H9 (cell line): ENCODE data around the gene ETFRF1. TPM values are rescaled to one million over a fixed set of nuclear protein-coding genes. Genes with fewer than 3 reads are reported as not detected.

Experiments used
- DNase-seq: peaks from one replicate; pipeline ENCODE4 v3.0.0-alpha.2; 2017
- H2AFZ ChIP-seq: one replicate; pipeline ENCODE4 v1.6.1; 2013; ENCODE audit warnings: mild to moderate bottlenecking, low read length, control low read depth, moderate library complexity
- H2AK5ac ChIP-seq: 2 replicates; pipeline ENCODE4 v1.6.1; 2013; ENCODE audit warnings: low read length, control low read depth, mixed read lengths; ENCODE audit not compliant: insufficient read length
- H2BK120ac ChIP-seq: one replicate; pipeline ENCODE4 v1.6.1; 2013; ENCODE audit warnings: low read depth, mild to moderate bottlenecking, low read length, control low read depth, inconsistent platforms; ENCODE audit not compliant: poor library complexity, severe bottlenecking
- H2BK12ac ChIP-seq: 2 replicates; pipeline ENCODE4 v1.6.1; 2013; ENCODE audit warnings: low read length, control low read depth, mixed read lengths, low read depth; ENCODE audit not compliant: insufficient read length
- H2BK15ac ChIP-seq: 2 replicates; pipeline ENCODE4 v1.6.1; 2013; ENCODE audit warnings: low read depth, low read length, control low read depth
- H2BK20ac ChIP-seq: one replicate; pipeline ENCODE4 v1.6.1; 2013; ENCODE audit warnings: low read depth, mild to moderate bottlenecking, low read length, control low read depth, inconsistent platforms; ENCODE audit not compliant: poor library complexity, severe bottlenecking
- H2BK5ac ChIP-seq: 2 replicates; pipeline ENCODE4 v1.6.1; 2013; ENCODE audit warnings: low read length, control low read depth, mixed read lengths; ENCODE audit not compliant: insufficient read length
- H3K14ac ChIP-seq: 2 replicates; pipeline ENCODE4 v1.6.1; 2013; ENCODE audit warnings: low read length, control low read depth; ENCODE audit not compliant: insufficient read depth
- H3K18ac ChIP-seq: 2 replicates; pipeline ENCODE4 v1.6.1; 2013; ENCODE audit warnings: low read depth, mild to moderate bottlenecking, mixed read lengths, low read length, control low read depth; ENCODE audit not compliant: insufficient read length
- H3K23ac ChIP-seq: 2 replicates; pipeline ENCODE4 v1.6.1; 2013; ENCODE audit warnings: low read length, control low read depth, mixed read lengths, low read depth; ENCODE audit not compliant: insufficient read length
- H3K23me2 ChIP-seq: 2 replicates; pipeline ENCODE4 v1.6.1; 2013; ENCODE audit warnings: low read depth, mild to moderate bottlenecking, mixed read lengths, low read length, control low read depth; ENCODE audit not compliant: insufficient read length, poor library complexity, severe bottlenecking
- H3K27ac ChIP-seq: 2 replicates; pipeline ENCODE4 v1.5.1; 2013; ENCODE audit warnings: low read length, control low read depth, mixed read lengths, low read depth; ENCODE audit not compliant: insufficient read length
- H3K27me3 ChIP-seq: 2 replicates; pipeline ENCODE4 v1.6.1; 2013; ENCODE audit warnings: low read length, control low read depth, inconsistent platforms; ENCODE audit not compliant: insufficient read depth
- H3K4ac ChIP-seq: 2 replicates; pipeline ENCODE4 v1.6.1; 2013; ENCODE audit warnings: low read depth, mild to moderate bottlenecking, control low read depth, inconsistent platforms, low read length, moderate library complexity
- H3K4me1 ChIP-seq: 2 replicates; pipeline ENCODE4 v1.6.1; 2013; ENCODE audit warnings: low read length, control low read depth, inconsistent platforms; ENCODE audit not compliant: insufficient read depth
- H3K4me2 ChIP-seq: 2 replicates; pipeline ENCODE4 v1.6.1; 2013; ENCODE audit warnings: low read length, control low read depth, mixed read lengths; ENCODE audit not compliant: insufficient read length, insufficient read depth
- H3K56ac ChIP-seq: 2 replicates; pipeline ENCODE4 v1.6.1; 2013; ENCODE audit warnings: low read depth, mild to moderate bottlenecking, mixed read lengths, low read length, control low read depth; ENCODE audit not compliant: insufficient read length
- H3K79me1 ChIP-seq: 2 replicates; pipeline ENCODE4 v1.6.1; 2013; ENCODE audit warnings: low read depth, mild to moderate bottlenecking, moderate library complexity, low read length, control low read depth, inconsistent platforms; ENCODE audit not compliant: insufficient read depth, poor library complexity, severe bottlenecking
- H3K79me2 ChIP-seq: 2 replicates; pipeline ENCODE4 v1.6.1; 2013; ENCODE audit warnings: low read length, control low read depth, inconsistent platforms; ENCODE audit not compliant: insufficient read depth
- H3K9ac ChIP-seq: 2 replicates; pipeline ENCODE4 v1.6.1; 2013; ENCODE audit warnings: low read length, control low read depth, mixed read lengths; ENCODE audit not compliant: insufficient read length; ENCODE audit errors: extremely low read depth
- H3K9me3 ChIP-seq: one replicate; pipeline ENCODE4 v1.6.1; 2013; ENCODE audit warnings: low read depth, low read length, inconsistent platforms; ENCODE audit not compliant: control insufficient read depth
- H3T11ph ChIP-seq: one replicate; pipeline ENCODE4 v1.6.1; 2013; ENCODE audit warnings: mild to moderate bottlenecking, low read length, control low read depth, inconsistent platforms
- H4K20me1 ChIP-seq: one replicate; pipeline ENCODE4 v1.6.1; 2013; ENCODE audit not compliant: control insufficient read depth, insufficient read length, insufficient read depth
- H4K5ac ChIP-seq: 2 replicates; pipeline ENCODE4 v1.6.1; 2013; ENCODE audit warnings: low read depth, mild to moderate bottlenecking, mixed read lengths, low read length, control low read depth; ENCODE audit not compliant: insufficient read length
- H4K8ac ChIP-seq: replicated peaks from 2 replicates; pipeline ENCODE4 v1.6.1; 2013; ENCODE audit warnings: low read length, control low read depth, mixed read lengths, low read depth; ENCODE audit not compliant: insufficient read length
- H4K91ac ChIP-seq: 2 replicates; pipeline ENCODE4 v1.6.1; 2013; ENCODE audit warnings: low read depth, mild to moderate bottlenecking, moderate library complexity, mixed read lengths, low read length, control low read depth; ENCODE audit not compliant: insufficient read length
- H3K27ac Mint-ChIP-seq, 3 experiments: 2 replicates in 2 of 3; 3 replicates in 1 of 3; pipeline ENCODE4 v1.8.0; 2020 to 2021; ENCODE audit warnings: mixed read lengths in 3 of 3, mild to moderate bottlenecking in 1 of 3, moderate library complexity in 1 of 3
- H3K27me3 Mint-ChIP-seq: 2 replicates; pipeline ENCODE4 v1.8.0; 2021; ENCODE audit warnings: low read depth, mild to moderate bottlenecking, moderate library complexity, mixed read lengths
- H3K36me3 Mint-ChIP-seq, 3 experiments: 2 replicates in 2 of 3; 3 replicates in 1 of 3; pipeline ENCODE4 v1.8.0; 2020 to 2021; ENCODE audit warnings: low read depth in 3 of 3, mixed read lengths in 3 of 3; ENCODE audit not compliant: insufficient read depth in 1 of 3
- H3K4me1 Mint-ChIP-seq, 2 experiments: 2 replicates each; pipeline ENCODE4 v1.8.0; 2020; ENCODE audit warnings: mixed read lengths in 2 of 2
- H3K4me3 Mint-ChIP-seq, 2 experiments: 2 replicates in 1 of 2; 3 replicates in 1 of 2; pipeline ENCODE4 v1.8.0; 2020 to 2021; ENCODE audit warnings: mild to moderate bottlenecking in 2 of 2, mixed read lengths in 2 of 2, moderate library complexity in 1 of 2
- H3K9me3 Mint-ChIP-seq, 2 experiments: 2 replicates in 1 of 2; 3 replicates in 1 of 2; pipeline ENCODE4 v1.8.0; 2020; ENCODE audit warnings: mild to moderate bottlenecking in 2 of 2, mixed read lengths in 2 of 2, moderate library complexity in 1 of 2
- WGBS: extraction: QIAGEN DNeasy Blood & Tissue Kit; methylation state at CpG from one replicate; pipeline ENCODE4 v1.1.7; 2013; ENCODE audit warnings: missing lambda C conversion rate, low lambda C conversion rate, mixed read lengths; ENCODE audit not compliant: insufficient read length; ENCODE audit errors: extremely low coverage; 5-methylcytosine and 5-hydroxymethylcytosine counted together
- total RNA-seq: library from RNA; stranded (reverse); gene quantifications from 2 replicates; pipeline ENCODE4 v1.2.1, GENCODE V29; 2021
- TF ChIP-seq, protein P1 (sequence below): fragments of 200-600 bp; sonication (generic); conservative IDR thresholded peaks from 3 replicates; pipeline ENCODE4 v1.8.0; 2021; ENCODE audit warnings: antibody characterized with exemption, mild to moderate bottlenecking

The ETFRF1 gene
- total RNA-seq, 1 experiment from 2014 or later = 7.6 TPM

DNA sequence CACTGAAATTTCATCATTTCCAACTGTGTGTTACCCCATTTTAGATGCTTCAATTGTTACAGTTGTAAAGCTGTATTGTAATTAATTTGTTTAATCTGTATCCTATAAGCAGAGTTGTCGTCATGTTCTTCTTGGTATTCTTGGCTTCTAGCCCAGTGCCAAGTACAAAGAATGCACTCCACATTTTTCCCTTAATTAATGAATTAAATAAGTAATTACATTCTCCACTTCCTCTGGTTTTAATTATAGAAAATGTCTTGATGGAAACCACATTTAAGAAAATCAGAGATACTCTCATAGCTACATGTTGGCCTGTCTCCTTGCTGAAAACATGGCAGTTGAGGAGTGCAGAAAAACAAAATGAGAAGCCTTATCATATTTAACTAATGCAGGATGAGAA is 823 bp upstream of the ETFRF1 start:
- Histone ChIP-seq H2AFZ (no peak overlapping the region), H2BK120ac (peak overlapping the region; percentile 9), H4K91ac (no peak overlapping the region), H2BK12ac (no peak overlapping the region), H3K56ac (no peak overlapping the region), H4K5ac (no peak overlapping the region), H3T11ph (no peak overlapping the region), H3K4ac (no peak overlapping the region), H3K79me2 (no peaks in the 10 kb centered on the region), H3K4me1 (no peaks in the 10 kb centered on the region), H3K14ac (no peak overlapping the region), H3K27me3 (no peaks in the 10 kb centered on the region), H2BK15ac (no peak overlapping the region), H3K23me2 (peaks cover 9% of the 10 kb centered on the region), H3K9ac (no peak overlapping the region), H2BK20ac (no peak overlapping the region), H4K8ac (no peak overlapping the region), H3K9me3 (no peaks in the 10 kb centered on the region), H3K27ac (no peak overlapping the region), H4K20me1 (no peaks in the 10 kb centered on the region), H2AK5ac (no peak overlapping the region), H3K4me2 (no peak overlapping the region), H3K23ac (no peak overlapping the region), H3K18ac (no peak overlapping the region), H2BK5ac (no peak overlapping the region), H3K79me1 (no peaks in the 10 kb centered on the region)
- DNase-seq = no peak
- WGBS = no CpG with 5 or more reads among the region's 1 CpG
- Mint-ChIP-seq H3K9me3 (no peaks in the 10 kb centered on the region; a peak in 1 of 5 replicates), H3K36me3 (no peaks in the 10 kb centered on the region), H3K27ac (no peak overlapping the region), H3K27me3 (no peaks in the 10 kb centered on the region), H3K4me3 (peak overlapping the region; percentile 97 to 98), H3K4me1 (peaks cover 12 to 18% of the 10 kb centered on the region in 2 experiments; a peak in 3 of 4 replicates)
- TF ChIP-seq, protein P1, sequence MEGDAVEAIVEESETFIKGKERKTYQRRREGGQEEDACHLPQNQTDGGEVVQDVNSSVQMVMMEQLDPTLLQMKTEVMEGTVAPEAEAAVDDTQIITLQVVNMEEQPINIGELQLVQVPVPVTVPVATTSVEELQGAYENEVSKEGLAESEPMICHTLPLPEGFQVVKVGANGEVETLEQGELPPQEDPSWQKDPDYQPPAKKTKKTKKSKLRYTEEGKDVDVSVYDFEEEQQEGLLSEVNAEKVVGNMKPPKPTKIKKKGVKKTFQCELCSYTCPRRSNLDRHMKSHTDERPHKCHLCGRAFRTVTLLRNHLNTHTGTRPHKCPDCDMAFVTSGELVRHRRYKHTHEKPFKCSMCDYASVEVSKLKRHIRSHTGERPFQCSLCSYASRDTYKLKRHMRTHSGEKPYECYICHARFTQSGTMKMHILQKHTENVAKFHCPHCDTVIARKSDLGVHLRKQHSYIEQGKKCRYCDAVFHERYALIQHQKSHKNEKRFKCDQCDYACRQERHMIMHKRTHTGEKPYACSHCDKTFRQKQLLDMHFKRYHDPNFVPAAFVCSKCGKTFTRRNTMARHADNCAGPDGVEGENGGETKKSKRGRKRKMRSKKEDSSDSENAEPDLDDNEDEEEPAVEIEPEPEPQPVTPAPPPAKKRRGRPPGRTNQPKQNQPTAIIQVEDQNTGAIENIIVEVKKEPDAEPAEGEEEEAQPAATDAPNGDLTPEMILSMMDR = no peak
